NT2/D1 (cell line): ENCODE data around the gene DNTTIP2.

Experiments used
- SUZ12 ChIP-seq: IDR thresholded peaks from 2 replicates; pipeline ENCODE4 v1.6.1; 2011; ENCODE audit not compliant: insufficient read length, insufficient read depth; ENCODE audit errors: extremely low read depth
- YY1 ChIP-seq: IDR thresholded peaks from 2 replicates; pipeline ENCODE4 v1.6.1; 2011; ENCODE audit not compliant: insufficient read length, insufficient read depth
- ZNF274 ChIP-seq: IDR thresholded peaks from 2 replicates; pipeline ENCODE4 v1.6.1; 2011; ENCODE audit warnings: mild to moderate bottlenecking, low read depth, low read length

GRCh38 chr1:93845538-93846205, 33.3 kb downstream of the DNTTIP2 start:
- TF ChIP-seq ZNF274: no peak
- no peak for TF ChIP-seq YY1
- no peak for TF ChIP-seq SUZ12
